GM23338 (cell line): Measurements from ENCODE around the gene CYP2W1. TPM values are rescaled to one million over a fixed set of nuclear protein-coding genes. Genes with fewer than 3 reads are reported as not detected.

Experiments used
- ATAC-seq: fragments of 200-7000 bp; cut with Tn5 transposase; 3 replicates; pipeline ENCODE4 v1.9.1; 2020
- DNase-seq: peaks from one replicate; pipeline ENCODE4 v3.0.0-alpha.2; 2015; ENCODE audit warnings: low spot score
- H2AFZ ChIP-seq: fragments of 200-600 bp; sonication (generic); 2 replicates; pipeline ENCODE4 v1.8.0; 2016; ENCODE audit warnings: antibody characterized with exemption, mild to moderate bottlenecking, moderate library complexity
- H3F3A ChIP-seq: fragments of 200-600 bp; sonication (generic); replicated peaks from 2 replicates; pipeline ENCODE4 v1.8.0; 2017; ENCODE audit warnings: antibody characterized with exemption, mixed run types, low read depth
- H3K27ac ChIP-seq: fragments of 200-600 bp; sonication (generic); 2 replicates; pipeline ENCODE4 v1.6.1; 2016; ENCODE audit warnings: low read depth
- H3K27me3 ChIP-seq: fragments of 200-600 bp; sonication (generic); 2 replicates; pipeline ENCODE4 v1.8.0; 2016; ENCODE audit warnings: mild to moderate bottlenecking, mixed run types, moderate library complexity; ENCODE audit not compliant: insufficient read depth
- H3K36me3 ChIP-seq: fragments of 200-600 bp; sonication (generic); 2 replicates; pipeline ENCODE4 v1.8.0; 2016; ENCODE audit warnings: mild to moderate bottlenecking; ENCODE audit not compliant: insufficient read depth
- H3K4me1 ChIP-seq: fragments of 200-600 bp; sonication (generic); 2 replicates; pipeline ENCODE4 v1.8.0; 2016; ENCODE audit warnings: mild to moderate bottlenecking, moderate library complexity; ENCODE audit not compliant: insufficient read depth
- H3K4me2 ChIP-seq: fragments of 200-600 bp; sonication (generic); 2 replicates; pipeline ENCODE4 v1.7.1; 2017; ENCODE audit warnings: mixed run types
- H3K4me3 ChIP-seq: fragments of 200-600 bp; sonication (generic); 2 replicates; pipeline ENCODE4 v1.6.1; 2016; ENCODE audit warnings: mixed run types
- H3K79me2 ChIP-seq: fragments of 200-600 bp; sonication (generic); replicated peaks from 2 replicates; pipeline ENCODE4 v1.8.0; 2017; ENCODE audit warnings: mild to moderate bottlenecking; ENCODE audit not compliant: insufficient read depth
- H3K9me2 ChIP-seq: fragments of 200-600 bp; sonication (generic); 2 replicates; pipeline ENCODE4 v1.8.0; 2017; ENCODE audit not compliant: insufficient read depth
- H4K20me1 ChIP-seq: fragments of 200-600 bp; sonication (generic); replicated peaks from 2 replicates; pipeline ENCODE4 v1.8.0; 2017; ENCODE audit warnings: mild to moderate bottlenecking; ENCODE audit not compliant: insufficient read depth
- H3K27ac Mint-ChIP-seq: 2 replicates; pipeline ENCODE4 v1.8.0; 2020; ENCODE audit warnings: inconsistent platforms, mild to moderate bottlenecking, moderate library complexity, mixed read lengths
- H3K27me3 Mint-ChIP-seq: 3 replicates; pipeline ENCODE4 v1.8.0; 2022; ENCODE audit warnings: low read depth, mild to moderate bottlenecking, moderate library complexity, mixed read lengths, inconsistent platforms; ENCODE audit not compliant: insufficient read depth, poor library complexity
- H3K36me3 Mint-ChIP-seq: 3 replicates; pipeline ENCODE4 v1.8.0; 2021; ENCODE audit warnings: low read depth, mild to moderate bottlenecking, inconsistent platforms, moderate library complexity, mixed read lengths
- H3K4me1 Mint-ChIP-seq: 3 replicates; pipeline ENCODE4 v1.8.0; 2020; ENCODE audit warnings: mild to moderate bottlenecking, inconsistent platforms, mixed read lengths
- H3K4me3 Mint-ChIP-seq: 3 replicates; pipeline ENCODE4 v1.8.0; 2021; ENCODE audit warnings: moderate library complexity, mild to moderate bottlenecking, inconsistent platforms, mixed read lengths
- H3K9me3 Mint-ChIP-seq: 3 replicates; pipeline ENCODE4 v1.8.0; 2020; ENCODE audit warnings: moderate library complexity, mild to moderate bottlenecking, inconsistent platforms, mixed read lengths
- CREB1 ChIP-seq: fragments of 250-450 bp; sonication (Bioruptor Pico); IDR thresholded peaks from 2 replicates; pipeline ENCODE4 v1.5.0; 2020; ENCODE audit warnings: low read depth, mild to moderate bottlenecking, moderate library complexity
- EZH2phosphoT487 ChIP-seq: fragments of 200-600 bp; sonication (generic); IDR thresholded peaks from one replicate; pipeline ENCODE4 v1.8.1; 2018; ENCODE audit warnings: antibody characterized with exemption; ENCODE audit not compliant: unreplicated experiment
- NANOG ChIP-seq: IDR thresholded peaks from 2 replicates; pipeline ENCODE4 v1.6.1; 2016; ENCODE audit warnings: antibody characterized with exemption, borderline replicate concordance
- STAT1 ChIP-seq: IDR thresholded peaks from one replicate; pipeline ENCODE4 v1.6.1; 2016; ENCODE audit warnings: antibody characterized with exemption; ENCODE audit not compliant: unreplicated experiment
- ZNF331 ChIP-seq: fragments of 250-450 bp; sonication (Bioruptor Pico); IDR thresholded peaks from 2 replicates; pipeline ENCODE4 v1.5.0; 2020; ENCODE audit warnings: low read depth, mild to moderate bottlenecking, moderate library complexity
- polyA plus RNA-seq: library from polyadenylated mRNA; unstranded; fragments of >200 nt; fragmentation: Nextera tagmentation; extraction: Ambion mirVana; gene quantifications from 2 replicates; pipeline ENCODE4 v1.2.1, GENCODE V29; 2016
- total RNA-seq: library from RNA; depleted of rRNA; stranded (reverse); fragments of >200 nt; shearing (Covaris generic); gene quantifications from 2 replicates; pipeline ENCODE4 v1.2.3, GENCODE V29; 2014
- TF ChIP-seq, protein P1 (sequence below): fragments of 250-450 bp; sonication (Bioruptor Pico); IDR thresholded peaks from 2 replicates; pipeline ENCODE4 v1.5.0; 2020; ENCODE audit warnings: mild to moderate bottlenecking, moderate library complexity

CYP2W1 gene
- total and polyA plus RNA-seq, 2 experiments from 2014 or later = not detected

DNA sequence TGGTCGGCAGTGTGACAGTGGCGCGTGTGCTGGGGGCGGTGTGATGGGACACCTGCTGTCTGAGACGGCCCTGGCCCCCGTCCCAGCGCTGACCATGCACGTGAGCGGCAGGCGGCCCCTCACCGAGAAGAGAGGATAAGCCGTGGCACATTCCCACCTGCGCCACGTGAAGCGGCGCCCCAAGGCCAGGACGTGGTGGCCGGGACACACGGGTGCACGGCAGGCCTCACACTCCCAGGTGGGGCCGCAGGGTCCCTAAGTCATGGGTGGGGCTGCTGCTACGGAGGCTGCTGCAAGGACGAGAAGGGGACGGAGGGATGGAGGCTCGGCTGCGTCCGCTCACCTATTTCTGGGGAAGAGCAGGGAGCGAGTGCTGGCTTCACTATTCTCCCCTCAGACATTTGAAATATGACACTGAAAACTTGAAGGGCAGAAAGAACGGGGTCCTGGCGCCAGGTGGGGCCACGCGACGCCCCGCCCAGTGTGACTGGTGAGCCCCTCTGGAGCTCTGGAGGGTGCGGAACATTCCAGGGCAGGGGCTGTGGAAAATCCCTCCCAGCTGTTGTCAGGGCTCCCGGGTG is 7.5 kb downstream of the CYP2W1 start:
- H3K4me1 Mint-ChIP-seq = no peaks in the 10 kb centered on the region
- H2AFZ ChIP-seq = no peak overlapping the region
- H3K27ac Mint-ChIP-seq = no peak overlapping the region
- no peaks in the 10 kb centered on the region for H4K20me1 ChIP-seq
- no peaks in the 10 kb centered on the region for H3F3A ChIP-seq
- ATAC-seq (no peak), DNase-seq (no peak)
- peaks cover 22% of the 10 kb centered on the region for H3K27me3 Mint-ChIP-seq
- no peaks in the 10 kb centered on the region for H3K36me3 ChIP-seq
- no peaks in the 10 kb centered on the region for H3K36me3 Mint-ChIP-seq
- H3K4me1 ChIP-seq = no peaks in the 10 kb centered on the region
- H3K4me3 ChIP-seq = no peak overlapping the region
- TF ChIP-seq CREB1 (no peak), STAT1 (no peak), EZH2phosphoT487 (no peak), ZNF331 (no peak), NANOG (no peak)
- TF ChIP-seq, protein P1, sequence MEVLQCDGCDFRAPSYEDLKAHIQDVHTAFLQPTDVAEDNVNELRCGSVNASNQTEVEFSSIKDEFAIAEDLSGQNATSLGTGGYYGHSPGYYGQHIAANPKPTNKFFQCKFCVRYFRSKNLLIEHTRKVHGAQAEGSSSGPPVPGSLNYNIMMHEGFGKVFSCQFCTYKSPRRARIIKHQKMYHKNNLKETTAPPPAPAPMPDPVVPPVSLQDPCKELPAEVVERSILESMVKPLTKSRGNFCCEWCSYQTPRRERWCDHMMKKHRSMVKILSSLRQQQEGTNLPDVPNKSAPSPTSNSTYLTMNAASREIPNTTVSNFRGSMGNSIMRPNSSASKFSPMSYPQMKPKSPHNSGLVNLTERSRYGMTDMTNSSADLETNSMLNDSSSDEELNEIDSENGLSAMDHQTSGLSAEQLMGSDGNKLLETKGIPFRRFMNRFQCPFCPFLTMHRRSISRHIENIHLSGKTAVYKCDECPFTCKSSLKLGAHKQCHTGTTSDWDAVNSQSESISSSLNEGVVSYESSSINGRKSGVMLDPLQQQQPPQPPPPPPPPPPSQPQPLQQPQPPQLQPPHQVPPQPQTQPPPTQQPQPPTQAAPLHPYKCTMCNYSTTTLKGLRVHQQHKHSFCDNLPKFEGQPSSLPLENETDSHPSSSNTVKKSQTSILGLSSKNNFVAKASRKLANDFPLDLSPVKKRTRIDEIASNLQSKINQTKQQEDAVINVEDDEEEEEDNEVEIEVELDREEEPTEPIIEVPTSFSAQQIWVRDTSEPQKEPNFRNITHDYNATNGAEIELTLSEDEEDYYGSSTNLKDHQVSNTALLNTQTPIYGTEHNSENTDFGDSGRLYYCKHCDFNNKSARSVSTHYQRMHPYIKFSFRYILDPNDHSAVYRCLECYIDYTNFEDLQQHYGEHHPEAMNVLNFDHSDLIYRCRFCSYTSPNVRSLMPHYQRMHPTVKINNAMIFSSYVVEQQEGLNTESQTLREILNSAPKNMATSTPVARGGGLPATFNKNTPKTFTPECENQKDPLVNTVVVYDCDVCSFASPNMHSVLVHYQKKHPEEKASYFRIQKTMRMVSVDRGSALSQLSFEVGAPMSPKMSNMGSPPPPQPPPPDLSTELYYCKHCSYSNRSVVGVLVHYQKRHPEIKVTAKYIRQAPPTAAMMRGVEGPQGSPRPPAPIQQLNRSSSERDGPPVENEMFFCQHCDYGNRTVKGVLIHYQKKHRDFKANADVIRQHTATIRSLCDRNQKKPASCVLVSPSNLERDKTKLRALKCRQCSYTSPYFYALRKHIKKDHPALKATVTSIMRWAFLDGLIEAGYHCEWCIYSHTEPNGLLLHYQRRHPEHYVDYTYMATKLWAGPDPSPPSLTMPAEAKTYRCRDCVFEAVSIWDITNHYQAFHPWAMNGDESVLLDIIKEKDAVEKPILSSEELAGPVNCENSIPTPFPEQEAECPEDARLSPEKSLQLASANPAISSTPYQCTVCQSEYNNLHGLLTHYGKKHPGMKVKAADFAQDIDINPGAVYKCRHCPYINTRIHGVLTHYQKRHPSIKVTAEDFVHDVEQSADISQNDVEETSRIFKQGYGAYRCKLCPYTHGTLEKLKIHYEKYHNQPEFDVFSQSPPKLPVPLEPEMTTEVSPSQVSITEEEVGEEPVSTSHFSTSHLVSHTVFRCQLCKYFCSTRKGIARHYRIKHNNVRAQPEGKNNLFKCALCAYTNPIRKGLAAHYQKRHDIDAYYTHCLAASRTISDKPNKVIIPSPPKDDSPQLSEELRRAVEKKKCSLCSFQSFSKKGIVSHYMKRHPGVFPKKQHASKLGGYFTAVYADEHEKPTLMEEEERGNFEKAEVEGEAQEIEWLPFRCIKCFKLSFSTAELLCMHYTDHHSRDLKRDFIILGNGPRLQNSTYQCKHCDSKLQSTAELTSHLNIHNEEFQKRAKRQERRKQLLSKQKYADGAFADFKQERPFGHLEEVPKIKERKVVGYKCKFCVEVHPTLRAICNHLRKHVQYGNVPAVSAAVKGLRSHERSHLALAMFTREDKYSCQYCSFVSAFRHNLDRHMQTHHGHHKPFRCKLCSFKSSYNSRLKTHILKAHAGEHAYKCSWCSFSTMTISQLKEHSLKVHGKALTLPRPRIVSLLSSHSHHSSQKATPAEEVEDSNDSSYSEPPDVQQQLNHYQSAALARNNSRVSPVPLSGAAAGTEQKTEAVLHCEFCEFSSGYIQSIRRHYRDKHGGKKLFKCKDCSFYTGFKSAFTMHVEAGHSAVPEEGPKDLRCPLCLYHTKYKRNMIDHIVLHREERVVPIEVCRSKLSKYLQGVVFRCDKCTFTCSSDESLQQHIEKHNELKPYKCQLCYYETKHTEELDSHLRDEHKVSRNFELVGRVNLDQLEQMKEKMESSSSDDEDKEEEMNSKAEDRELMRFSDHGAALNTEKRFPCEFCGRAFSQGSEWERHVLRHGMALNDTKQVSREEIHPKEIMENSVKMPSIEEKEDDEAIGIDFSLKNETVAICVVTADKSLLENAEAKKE (CRISPR knock-in tag) = no peak
- H3K27me3 ChIP-seq = no peaks in the 10 kb centered on the region
- no peak overlapping the region for H3K27ac ChIP-seq
- no peaks in the 10 kb centered on the region for H3K9me2 ChIP-seq
- H3K4me2 ChIP-seq = no peak overlapping the region
- no peaks in the 10 kb centered on the region for H3K79me2 ChIP-seq
- H3K9me3 Mint-ChIP-seq = no peaks in the 10 kb centered on the region
- H3K4me3 Mint-ChIP-seq = no peak overlapping the region
